A204.1 (cell line): ENCODE measurements around the gene METTL27.
"Not testable (repeated sequence)": the region's sequence is repeated elsewhere in the genome, so short reads cannot be mapped to it uniquely, and the experiment has no call there.

ENCODE experiments used
- FAIRE-seq: peaks from 2 replicates; lab custom pipeline; 2012; peaks lifted over from hg19 to GRCh38; lab: Jason Lieb, UNC

The METTL27 gene

GRCh38 chr7:73838642-73839041, 3.7 kb downstream of the METTL27 start:
- no peak for FAIRE-seq

- peak; percentile 86 for FAIRE-seq
Measured at GRCh38 chr7:73837167-73837566, 5.1 kb downstream of the METTL27 start.

GRCh38 chr7:73834626-73835191, 7.6 kb downstream of the METTL27 start:
- no peak for FAIRE-seq

GRCh38 chr7:73833251-73833919, 8.9 kb downstream of the METTL27 start:
- no peak for FAIRE-seq

- FAIRE-seq = no peak
Measured at GRCh38 chr7:73832806-73833205, 9.5 kb downstream of the METTL27 start.

GRCh38 chr7:73831834-73832651, 10.3 kb downstream of the METTL27 start:
- FAIRE-seq = no peak

- no peak for FAIRE-seq
Measured at GRCh38 chr7:73831584-73831833, 10.8 kb downstream of the METTL27 start.

- no peak for FAIRE-seq
Measured at GRCh38 chr7:73830681-73831583, 11.4 kb downstream of the METTL27 start, which contains the start of gene CLDN4. CLDN4 (plus strand) TSS chr7:73830996; CDS start chr7:73831202, 206 bp downstream.

- no peak for FAIRE-seq
Measured at GRCh38 chr7:73829921-73830680, 12.2 kb downstream of the METTL27 start.

GRCh38 chr7:73829505-73829904, 12.8 kb downstream of the METTL27 start:
- no peak for FAIRE-seq

GRCh38 chr7:73828972-73829371, 13.3 kb downstream of the METTL27 start:
- no peak for FAIRE-seq

- no peak for FAIRE-seq
Measured at GRCh38 chr7:73828107-73828803, 14.1 kb downstream of the METTL27 start.

- FAIRE-seq = no peak
Measured at GRCh38 chr7:73827567-73828106, 14.7 kb downstream of the METTL27 start.

GRCh38 chr7:73824986-73825385, 17.3 kb downstream of the METTL27 start:
- FAIRE-seq = no peak

- no peak for FAIRE-seq
Measured at GRCh38 chr7:73823873-73824592, 18.3 kb downstream of the METTL27 start.

GRCh38 chr7:73823257-73823656, 19.1 kb downstream of the METTL27 start:
- FAIRE-seq = no peak

- FAIRE-seq = peak; percentile 92
Measured at GRCh38 chr7:73822319-73823173, 19.8 kb downstream of the METTL27 start.

GRCh38 chr7:73821597-73822285, 20.6 kb downstream of the METTL27 start:
- FAIRE-seq = not testable (repeated sequence)

- no peak for FAIRE-seq
Measured at GRCh38 chr7:73820013-73820412, 22.3 kb downstream of the METTL27 start.
